GM19099 (cell line): ENCODE results near the gene S1PR1.
A peak's percentile ranks its signal among the peaks of the same experiment; 100 is the strongest.

ENCODE experiments used
- POLR2A ChIP-seq: IDR thresholded peaks from 3 replicates; pipeline ENCODE4 v1.6.1; 2011; ENCODE audit warnings: low read depth; ENCODE audit not compliant: insufficient read length; ENCODE audit errors: extremely low read depth

S1PR1 gene

GRCh38 chr1:101216623-101217022, 20.2 kb upstream of the S1PR1 start:
- no peak for TF ChIP-seq POLR2A

DNA sequence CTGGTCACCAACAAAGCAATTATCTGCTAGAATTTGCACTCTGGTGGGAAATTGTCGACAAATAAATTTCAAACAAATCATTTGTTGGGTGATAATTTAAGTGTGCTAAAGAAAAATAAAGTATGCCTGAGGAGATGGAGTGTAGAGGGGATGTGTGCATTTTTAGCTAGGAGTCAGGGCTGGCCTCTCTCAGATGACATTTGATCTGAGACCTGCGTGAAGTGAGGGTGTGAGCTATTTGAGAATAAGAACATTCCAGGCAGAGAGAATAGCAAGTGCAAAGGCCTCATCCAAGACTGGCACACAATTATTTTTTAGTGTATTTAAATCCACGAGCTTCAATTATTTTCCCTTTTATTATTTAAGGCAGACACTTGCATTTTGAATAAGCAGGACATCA, 19.7 kb upstream of the S1PR1 start:
- no peak for TF ChIP-seq POLR2A

GRCh38 chr1:101219924-101220870, 16.6 kb upstream of the S1PR1 start:
- no peak for TF ChIP-seq POLR2A

DNA sequence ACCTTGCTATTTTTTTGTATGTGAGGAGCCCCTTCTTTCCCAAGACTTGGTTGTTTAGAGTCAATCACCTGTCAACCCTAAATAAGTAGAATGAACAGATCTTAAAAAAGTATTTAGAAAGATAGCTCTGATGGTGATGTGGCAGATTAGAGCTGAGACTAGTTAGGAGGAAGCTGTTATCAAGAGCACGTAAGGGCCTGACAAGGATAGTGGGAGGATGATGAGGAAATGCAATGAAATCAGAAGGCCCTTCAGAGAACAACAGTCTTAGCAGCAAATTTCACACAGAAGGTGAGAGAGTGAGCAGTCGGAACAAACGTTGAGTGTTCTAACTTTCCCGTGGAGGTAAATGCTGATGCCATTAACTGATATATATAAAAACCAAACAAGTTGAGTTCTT, 15.9 kb upstream of the S1PR1 start:
- TF ChIP-seq POLR2A: no peak

- no peak for TF ChIP-seq POLR2A
Measured at GRCh38 chr1:101221945-101222429, 14.8 kb upstream of the S1PR1 start.

- TF ChIP-seq POLR2A: no peak
Measured at GRCh38 chr1:101227837-101228236, 9.0 kb upstream of the S1PR1 start.

GRCh38 chr1:101228424-101229134, 8.2 kb upstream of the S1PR1 start:
- TF ChIP-seq POLR2A: no peak

- no peak for TF ChIP-seq POLR2A
Measured at GRCh38 chr1:101233495-101233894, 3.3 kb upstream of the S1PR1 start.

GRCh38 chr1:101235216-101235695, 1.6 kb upstream of the S1PR1 start:
- TF ChIP-seq POLR2A: no peak

DNA sequence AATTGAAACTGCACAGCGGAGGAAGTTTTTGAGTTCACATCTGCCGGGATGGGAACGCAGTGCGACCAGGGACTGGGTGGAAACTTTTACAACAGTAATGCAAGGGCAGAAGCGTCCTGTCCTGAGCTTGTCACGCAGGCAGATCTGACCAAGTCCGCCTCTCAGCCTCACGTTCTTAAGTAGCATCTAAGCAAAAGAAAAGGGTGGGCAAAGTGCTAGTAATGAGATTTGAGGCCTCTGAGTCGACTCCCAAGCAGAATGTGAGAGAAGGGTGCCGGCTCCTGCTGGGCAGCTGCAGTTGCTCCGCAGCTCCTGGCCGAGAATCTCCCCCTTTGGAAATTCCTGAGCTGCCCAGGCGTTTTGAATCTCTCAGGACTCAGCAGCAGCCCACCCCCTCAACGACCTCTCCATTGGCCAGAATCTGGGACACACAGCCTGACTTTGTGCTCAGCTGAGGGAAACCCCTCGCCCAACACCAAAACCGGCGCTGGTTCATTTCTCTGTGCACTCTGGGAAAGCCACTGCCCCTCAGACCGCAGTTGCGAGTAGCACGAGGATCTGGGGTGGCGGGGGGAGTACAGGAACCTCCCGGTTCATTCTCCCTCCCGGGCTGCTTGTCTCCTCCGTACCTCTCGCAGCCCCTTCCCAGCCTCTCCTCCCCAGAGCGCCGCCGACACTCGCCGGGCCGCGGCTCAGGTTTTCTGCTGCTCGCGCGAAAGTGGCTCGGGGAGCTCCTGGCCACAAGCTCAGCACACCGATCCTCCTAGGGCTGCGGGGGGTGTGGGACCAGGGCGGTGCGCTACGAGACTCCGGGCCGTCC, 913 bp upstream of the S1PR1 start:
- TF ChIP-seq POLR2A: peak; percentile 69

GRCh38 chr1:101237229-101237837, 514 bp downstream of the S1PR1 start:
- no peak for TF ChIP-seq POLR2A

- peak; percentile 30 for TF ChIP-seq POLR2A
Measured at GRCh38 chr1:101238031-101238628, 1.3 kb downstream of the S1PR1 start.

GRCh38 chr1:101238681-101239094, 1.9 kb downstream of the S1PR1 start:
- no peak for TF ChIP-seq POLR2A
